ENCODE measurements around the gene TYK2. TPM values are rescaled to one million over a fixed set of nuclear protein-coding genes. Genes with fewer than 3 reads are reported as not detected.

The TYK2 gene
- total and polyA plus RNA-seq, 9 of the 15 experiments (the other 6 are each of a cell fraction or from before 2014, with no cell fraction given): 15.0 to 182 (median 85.9) TPM

- TF ChIP-seq, protein P1, sequence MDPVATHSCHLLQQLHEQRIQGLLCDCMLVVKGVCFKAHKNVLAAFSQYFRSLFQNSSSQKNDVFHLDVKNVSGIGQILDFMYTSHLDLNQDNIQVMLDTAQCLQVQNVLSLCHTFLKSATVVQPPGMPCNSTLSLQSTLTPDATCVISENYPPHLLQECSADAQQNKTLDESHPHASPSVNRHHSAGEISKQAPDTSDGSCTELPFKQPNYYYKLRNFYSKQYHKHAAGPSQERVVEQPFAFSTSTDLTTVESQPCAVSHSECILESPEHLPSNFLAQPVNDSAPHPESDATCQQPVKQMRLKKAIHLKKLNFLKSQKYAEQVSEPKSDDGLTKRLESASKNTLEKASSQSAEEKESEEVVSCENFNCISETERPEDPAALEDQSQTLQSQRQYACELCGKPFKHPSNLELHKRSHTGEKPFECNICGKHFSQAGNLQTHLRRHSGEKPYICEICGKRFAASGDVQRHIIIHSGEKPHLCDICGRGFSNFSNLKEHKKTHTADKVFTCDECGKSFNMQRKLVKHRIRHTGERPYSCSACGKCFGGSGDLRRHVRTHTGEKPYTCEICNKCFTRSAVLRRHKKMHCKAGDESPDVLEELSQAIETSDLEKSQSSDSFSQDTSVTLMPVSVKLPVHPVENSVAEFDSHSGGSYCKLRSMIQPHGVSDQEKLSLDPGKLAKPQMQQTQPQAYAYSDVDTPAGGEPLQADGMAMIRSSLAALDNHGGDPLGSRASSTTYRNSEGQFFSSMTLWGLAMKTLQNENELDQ (CRISPR knock-in tag; IDR thresholded peaks at IDR 0.05; ENCODE audit: borderline replicate concordance): no peak
- TF ChIP-seq CREM (IDR thresholded peaks at IDR 0.05; ENCODE audit: low read depth): peak; percentile 94
- peak; percentile 74 for TF ChIP-seq MAX (CRISPR knock-in tag; IDR thresholded peaks at IDR 0.05)
- peak; percentile 61; the same call in 1 of the 2 replicates for TF ChIP-seq RB1 (IDR thresholded peaks at IDR 0.05; ENCODE audit: low read depth)
- peak; percentile 69 for TF ChIP-seq SP2 (IDR thresholded peaks at IDR 0.05; ENCODE audit: extremely low read depth, low read depth, low read length, poor library complexity, severe bottlenecking)
- no peak for TF ChIP-seq ZNF561 (CRISPR knock-in tag; conservative IDR thresholded peaks at IDR 0.05)
- peak in 1 of 2 experiments; percentile 94; a peak in 2 of 4 replicates for TF ChIP-seq MLLT1 (IDR thresholded peaks at IDR 0.05)
- peak; percentile 73 for TF ChIP-seq CCNT2 (IDR thresholded peaks at IDR 0.05; ENCODE audit: borderline replicate concordance, extremely low read depth, insufficient read length, low read depth, low read length)
- TF ChIP-seq SLC30A9 (CRISPR knock-in tag; IDR thresholded peaks at IDR 0.05): no peak
- peak; percentile 51 for TF ChIP-seq CHD1 (IDR thresholded peaks at IDR 0.05; ENCODE audit: low read length)
- TF ChIP-seq MED1 (CRISPR knock-in tag; IDR thresholded peaks at IDR 0.05; ENCODE audit: borderline replicate concordance): no peak
- TF ChIP-seq TEAD2 (tag; IDR thresholded peaks at IDR 0.05): no peak
- no peak for TF ChIP-seq MAFK (IDR thresholded peaks at IDR 0.05; ENCODE audit: low read length)
- TF ChIP-seq NFIC (IDR thresholded peaks at IDR 0.05): no peak
- no peak for TF ChIP-seq CREBBP (IDR thresholded peaks at IDR 0.05; ENCODE audit: low read depth, low read length)
- peak; percentile 56 for TF ChIP-seq BRD9 (IDR thresholded peaks at IDR 0.05; ENCODE audit: low read depth, partially characterized antibody)
- no peak for TF ChIP-seq PTRF (tag; IDR thresholded peaks at IDR 0.05)
- no peak for TF ChIP-seq CBFB (CRISPR knock-in tag; IDR thresholded peaks at IDR 0.05)
- no peak for TF ChIP-seq MTA1 (IDR thresholded peaks at IDR 0.05; ENCODE audit: borderline replicate concordance)
- peak; percentile 34 for TF ChIP-seq CTBP1 (IDR thresholded peaks at IDR 0.05; ENCODE audit: borderline replicate concordance)
- peak; percentile 82 to 84 for TF ChIP-seq MAZ (CRISPR knock-in tag; conservative IDR thresholded peaks at IDR 0.05 in 1 of 2, IDR thresholded peaks at IDR 0.05 in 1 of 2)
- TF ChIP-seq CBFA2T2 (conservative IDR thresholded peaks at IDR 0.05): no peak
- TF ChIP-seq E2F1 (CRISPR knock-in tag; IDR thresholded peaks at IDR 0.05): peak; percentile 67; the same call in 1 of the 2 replicates
- peak in 1 of 2 experiments; percentile 43; a peak in 1 of 4 replicates for TF ChIP-seq SRF (CRISPR knock-in tag; IDR thresholded peaks at IDR 0.05)
Observed at GRCh38 chr19:10380313-10381102, at the start of gene TYK2 (continued).

Measured in K562 (cell line).